ENCODE measurements around the gene DLGAP1.

DNA sequence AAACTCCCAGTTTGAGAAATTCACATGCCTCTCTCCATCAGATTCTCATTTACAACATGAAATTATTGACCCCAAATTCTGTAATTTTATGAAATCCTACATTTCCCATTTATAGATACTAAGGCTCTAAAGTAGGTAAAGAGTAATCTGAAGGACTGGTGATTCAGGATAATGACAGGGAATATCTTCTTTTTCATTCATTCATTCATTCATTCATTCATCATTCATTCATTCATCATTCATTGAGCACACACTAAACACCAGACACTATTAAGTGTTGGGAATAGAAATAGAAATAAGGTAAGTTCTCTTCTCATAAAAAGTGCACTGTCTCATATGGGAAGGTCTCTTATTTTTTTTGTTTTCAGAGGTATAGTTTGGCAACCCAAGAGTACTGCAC lies 888.3 kb downstream of the DLGAP1 start:
- TF ChIP-seq POLR2AphosphoS5 (IDR thresholded peaks at IDR 0.05) (no peak), POLR2A (IDR thresholded peaks at IDR 0.05) (no peak)
- TF ChIP-seq, protein P1, sequence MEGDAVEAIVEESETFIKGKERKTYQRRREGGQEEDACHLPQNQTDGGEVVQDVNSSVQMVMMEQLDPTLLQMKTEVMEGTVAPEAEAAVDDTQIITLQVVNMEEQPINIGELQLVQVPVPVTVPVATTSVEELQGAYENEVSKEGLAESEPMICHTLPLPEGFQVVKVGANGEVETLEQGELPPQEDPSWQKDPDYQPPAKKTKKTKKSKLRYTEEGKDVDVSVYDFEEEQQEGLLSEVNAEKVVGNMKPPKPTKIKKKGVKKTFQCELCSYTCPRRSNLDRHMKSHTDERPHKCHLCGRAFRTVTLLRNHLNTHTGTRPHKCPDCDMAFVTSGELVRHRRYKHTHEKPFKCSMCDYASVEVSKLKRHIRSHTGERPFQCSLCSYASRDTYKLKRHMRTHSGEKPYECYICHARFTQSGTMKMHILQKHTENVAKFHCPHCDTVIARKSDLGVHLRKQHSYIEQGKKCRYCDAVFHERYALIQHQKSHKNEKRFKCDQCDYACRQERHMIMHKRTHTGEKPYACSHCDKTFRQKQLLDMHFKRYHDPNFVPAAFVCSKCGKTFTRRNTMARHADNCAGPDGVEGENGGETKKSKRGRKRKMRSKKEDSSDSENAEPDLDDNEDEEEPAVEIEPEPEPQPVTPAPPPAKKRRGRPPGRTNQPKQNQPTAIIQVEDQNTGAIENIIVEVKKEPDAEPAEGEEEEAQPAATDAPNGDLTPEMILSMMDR (IDR thresholded peaks at IDR 0.05): no peak
